Inflammatory macrophage (primary cell): ENCODE measurements around the gene PACS1.
"Not testable (repeated sequence)": the region's sequence is repeated elsewhere in the genome, so short reads cannot be mapped to it uniquely, and the experiment has no call there.

Experiments used
- DNase-seq, 2 donors: peaks; one replicate each; pipeline ENCODE4 v3.0.0-alpha.2; 2020 to 2022

Gene PACS1

DNA sequence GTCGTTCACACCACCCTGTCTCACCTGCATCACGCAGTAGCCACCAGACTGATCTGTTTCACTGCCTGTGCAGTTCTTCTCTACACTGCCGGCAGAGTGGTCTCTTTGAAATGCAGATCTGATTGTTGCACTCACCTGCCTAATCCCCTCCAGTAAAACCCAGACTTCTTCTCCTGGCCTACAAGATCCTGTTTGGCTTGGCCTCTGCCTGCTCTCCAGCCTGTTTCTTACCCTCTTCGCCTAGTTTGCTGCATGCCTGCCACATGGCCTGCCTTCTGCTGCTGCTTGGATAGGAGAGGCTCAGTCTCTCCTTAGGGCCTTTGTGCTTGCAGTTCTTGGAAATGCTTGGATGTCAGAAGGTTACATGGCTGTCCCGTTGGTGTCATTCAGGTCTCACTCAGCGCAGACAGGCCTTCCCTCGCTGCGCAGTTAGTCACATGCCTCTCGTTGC lies 42.0 kb downstream of the PACS1 start:
- DNase-seq: peak in 1 of 2 donors; percentile 30

DNA sequence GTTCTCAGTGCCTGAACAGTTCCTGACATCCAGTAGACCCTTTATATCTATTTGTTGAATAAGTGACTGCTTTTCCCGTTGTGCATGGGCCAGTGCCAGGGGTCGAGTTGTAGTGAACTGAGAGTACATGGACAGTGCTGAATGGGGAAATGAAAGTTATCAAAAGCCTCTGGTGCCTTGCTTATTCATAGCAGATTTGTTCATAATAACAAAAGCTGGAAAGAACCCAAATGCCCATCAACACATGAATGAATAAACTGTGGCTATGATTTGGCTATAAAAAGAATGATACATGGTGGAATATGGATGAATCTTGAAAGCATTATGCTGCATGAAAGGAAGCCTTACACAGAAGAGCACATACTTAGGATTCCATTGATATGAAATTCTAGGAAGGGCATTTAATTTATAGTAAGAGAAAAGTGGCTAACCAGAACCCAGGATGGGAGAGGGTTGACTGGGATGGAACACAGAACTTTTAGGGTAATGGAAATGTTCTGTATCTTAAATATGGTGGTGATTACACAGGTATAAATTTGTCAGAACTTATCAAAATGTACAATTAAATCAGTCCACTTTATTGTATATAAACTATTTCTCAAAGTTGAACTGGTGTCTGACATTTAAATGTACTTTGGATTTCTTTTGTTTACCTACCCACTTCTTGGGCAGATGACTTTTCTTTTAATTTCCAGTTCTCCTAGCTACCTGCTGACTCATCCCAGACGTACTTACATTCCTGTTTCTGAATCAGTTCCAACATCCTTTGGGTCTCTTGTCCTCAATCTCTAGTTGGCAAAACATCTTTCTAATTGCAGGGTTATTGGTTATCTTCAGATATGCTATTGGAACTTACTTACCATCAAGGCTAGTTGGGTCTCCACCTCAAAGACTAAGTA lies 42.8 kb downstream of the PACS1 start:
- peak; percentile 53 to 61 for DNase-seq

DNA sequence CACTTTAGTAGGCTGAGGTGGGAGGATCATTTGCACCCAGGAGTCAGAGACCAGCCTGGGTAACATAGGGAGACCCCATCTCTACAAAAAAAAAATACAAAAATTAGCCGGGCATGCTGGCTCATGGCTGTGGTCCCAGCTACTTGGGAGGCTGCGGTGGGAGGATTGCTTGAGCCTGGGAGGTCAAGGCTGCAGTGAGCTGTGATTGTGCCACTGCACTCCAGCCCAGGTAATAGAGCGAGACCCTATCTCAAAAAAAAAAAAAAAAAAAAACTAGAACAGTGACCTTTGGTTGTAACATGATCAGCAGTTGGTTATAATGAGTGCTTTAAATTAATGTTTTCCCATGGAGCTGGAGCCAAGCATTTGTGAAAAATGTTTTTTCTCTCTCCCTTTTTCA lies 44.9 kb downstream of the PACS1 start:
- not testable (repeated sequence) for DNase-seq

DNA sequence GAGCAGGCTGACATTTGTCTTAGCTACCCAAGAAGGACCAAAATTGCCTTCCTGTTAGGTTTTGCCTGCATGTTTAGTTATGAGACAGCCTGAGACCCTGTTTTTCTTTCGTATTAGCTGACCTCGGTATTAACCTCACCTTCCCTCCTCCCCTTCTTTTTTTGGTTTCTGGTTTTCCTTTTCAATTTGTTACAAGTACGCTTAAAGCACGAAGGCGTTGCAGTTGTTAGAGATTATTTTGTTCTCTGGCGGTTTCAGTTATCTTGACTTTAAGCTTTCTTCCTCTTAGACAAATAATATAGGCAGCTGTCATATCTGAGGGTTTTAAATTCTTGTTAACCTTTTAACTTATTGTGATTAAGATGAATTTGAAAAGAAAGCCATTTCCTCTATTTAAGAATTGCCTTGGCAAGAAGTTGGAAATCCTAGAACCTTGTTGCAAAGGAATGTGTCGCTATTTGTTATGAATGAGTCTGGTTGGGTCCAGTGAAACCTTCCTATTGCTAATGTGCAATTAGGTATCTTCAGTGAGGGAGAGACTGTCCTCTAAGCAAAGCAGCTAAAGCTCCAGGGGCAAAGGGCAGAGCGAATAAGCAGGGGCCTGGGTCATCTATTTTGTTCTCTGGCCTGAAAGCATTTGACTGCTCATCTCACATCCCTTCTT lies 45.7 kb downstream of the PACS1 start:
- DNase-seq: no peak

DNA sequence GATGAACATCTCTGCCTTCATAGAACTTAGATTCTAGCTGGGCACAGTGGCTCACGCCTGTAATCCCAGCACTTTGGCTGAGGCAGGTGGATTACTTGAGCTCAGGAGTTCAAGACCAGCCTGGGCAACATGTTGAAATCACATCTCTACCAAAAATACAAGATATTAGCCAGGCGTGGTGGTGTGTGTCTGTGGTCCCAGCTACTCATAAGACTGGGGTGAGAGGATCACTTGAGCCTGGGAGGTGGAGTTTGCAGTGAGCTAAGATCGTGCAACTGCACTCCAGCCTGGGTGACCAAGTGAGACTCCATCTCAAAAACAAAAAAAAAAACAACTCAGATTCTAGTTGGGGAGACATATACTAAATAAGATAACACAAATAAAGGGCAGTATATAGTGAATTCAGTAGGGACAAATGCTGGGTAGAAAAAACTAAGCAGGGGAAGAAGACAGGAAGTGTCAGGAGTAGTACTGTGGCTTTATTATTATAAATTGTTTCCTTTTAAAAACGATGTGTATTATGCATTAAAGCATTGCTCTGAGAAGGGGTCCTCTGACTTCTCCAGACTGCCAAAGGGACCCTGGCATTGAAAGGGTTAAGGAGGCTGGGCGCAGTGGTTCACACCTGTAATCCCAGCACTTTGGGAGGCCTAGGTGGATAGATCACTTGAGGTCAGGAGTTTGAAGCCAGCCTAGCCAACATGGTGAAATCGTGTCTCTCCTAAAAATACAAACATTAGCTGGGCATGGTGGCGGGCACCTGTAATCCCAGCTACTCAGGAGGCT lies 46.7 kb downstream of the PACS1 start:
- no peak for DNase-seq

DNA sequence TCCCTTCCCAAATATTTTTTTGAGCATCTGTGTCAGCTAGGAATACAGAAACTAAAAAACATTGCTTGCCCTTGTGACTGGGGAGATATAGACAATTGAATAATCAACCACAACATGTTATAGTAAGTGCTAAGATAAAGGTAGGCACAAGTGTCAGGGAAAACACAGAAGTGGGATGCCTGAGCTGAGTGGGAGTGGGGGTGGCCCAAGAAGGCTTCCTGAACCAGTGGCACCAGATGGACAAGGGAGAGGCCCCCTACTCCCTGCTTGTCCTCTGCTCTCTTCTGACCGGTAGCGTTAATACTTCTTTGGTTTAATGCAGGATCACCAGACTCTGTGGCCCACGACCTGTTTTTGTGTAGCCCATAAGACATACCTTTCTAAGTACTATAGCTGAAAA lies 48.8 kb downstream of the PACS1 start:
- no peak for DNase-seq

DNA sequence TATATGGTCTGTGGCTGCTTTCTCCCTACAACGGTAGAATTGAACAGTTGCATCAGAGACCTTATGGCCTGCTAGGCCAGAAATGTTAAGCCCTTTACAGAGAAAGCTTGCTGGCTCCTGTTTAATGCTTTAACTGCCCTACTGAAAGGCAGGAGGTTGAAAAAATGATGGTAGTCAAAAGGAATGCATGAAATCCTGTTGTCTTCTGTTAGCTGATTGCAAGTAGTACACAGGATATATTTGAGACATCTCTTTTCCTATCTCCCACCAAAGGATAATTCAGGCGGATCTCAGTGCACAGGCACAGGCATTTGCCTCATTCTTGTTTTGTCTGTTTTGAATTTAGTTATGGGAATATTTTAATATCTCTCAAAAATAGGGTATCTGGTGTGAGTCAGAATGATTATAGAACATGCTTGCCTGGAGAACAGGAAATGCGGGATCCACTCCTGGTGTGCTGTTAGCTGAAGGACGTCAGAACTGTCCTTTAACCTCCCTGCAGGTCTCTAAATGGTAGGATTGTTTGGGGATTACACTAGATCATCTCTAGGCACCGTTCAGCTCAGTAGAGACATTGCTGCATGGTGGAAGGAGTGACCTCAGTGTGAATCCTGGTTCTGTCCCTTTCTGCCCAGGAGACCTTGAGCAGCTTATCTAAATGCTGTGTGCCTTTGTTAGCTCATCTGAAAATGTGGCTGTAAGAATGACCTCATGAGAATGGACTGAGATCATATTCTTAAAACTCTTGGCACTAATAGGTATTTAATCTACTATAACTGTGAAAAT lies 49.5 kb downstream of the PACS1 start:
- no peak for DNase-seq

DNA sequence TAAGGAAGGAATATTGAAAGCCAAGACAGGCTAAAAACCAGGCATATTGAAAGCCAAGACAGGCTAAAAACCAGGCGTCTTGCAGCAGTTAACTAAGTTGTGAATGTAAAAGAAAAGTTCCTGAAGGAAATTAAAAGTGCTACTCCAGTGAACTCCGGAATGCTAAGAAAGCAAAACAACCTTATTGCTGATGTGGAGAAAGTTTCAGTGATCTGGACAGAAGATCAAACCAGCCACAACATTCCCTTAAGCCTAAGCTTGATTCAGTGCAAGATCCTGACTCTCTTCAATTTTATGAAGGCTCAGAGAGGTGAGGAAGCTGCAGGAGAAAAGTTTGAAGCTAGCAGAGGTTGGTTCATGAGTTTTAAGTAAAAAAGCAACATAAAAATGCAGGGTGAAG lies 51.4 kb downstream of the PACS1 start:
- no peak for DNase-seq

DNA sequence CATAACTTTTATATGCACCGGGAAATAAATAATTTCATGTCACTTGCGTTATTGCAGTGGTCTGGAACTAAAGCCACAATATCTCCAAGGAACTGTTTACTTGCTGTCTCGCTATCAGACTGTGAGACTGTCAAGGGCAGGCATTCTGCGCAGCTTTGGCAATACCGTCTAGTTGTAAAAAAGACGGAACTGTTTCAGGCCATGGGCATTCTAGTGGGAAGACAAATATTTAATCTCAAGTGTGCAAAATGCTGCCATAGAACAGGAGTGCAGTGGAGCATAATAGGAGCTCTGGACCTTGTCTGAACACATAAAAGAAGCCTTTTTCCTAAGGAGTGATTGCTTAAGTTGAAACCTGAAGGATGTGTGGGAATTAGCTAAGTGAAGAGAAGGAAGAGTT lies 53.8 kb downstream of the PACS1 start:
- no peak for DNase-seq

DNA sequence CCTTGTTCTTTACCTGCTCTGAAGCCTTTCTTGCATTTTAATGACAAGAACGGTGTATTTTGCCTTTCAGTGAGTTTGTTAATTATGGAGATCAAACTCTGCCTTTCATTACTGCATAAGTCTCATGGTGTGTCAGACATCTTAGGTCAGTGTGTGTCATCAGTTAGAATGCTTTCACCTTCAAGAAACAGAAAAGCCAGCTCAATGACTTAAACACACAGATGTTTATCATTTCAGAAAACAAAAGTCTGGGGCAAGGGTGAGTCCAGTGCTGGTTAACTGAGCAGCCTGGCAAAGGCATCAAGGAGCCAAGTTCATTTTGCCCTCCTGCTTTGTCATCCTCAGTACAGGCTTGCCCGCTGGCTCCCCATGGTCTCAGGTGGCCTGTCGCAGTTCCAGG lies 54.5 kb downstream of the PACS1 start:
- DNase-seq: no peak

DNA sequence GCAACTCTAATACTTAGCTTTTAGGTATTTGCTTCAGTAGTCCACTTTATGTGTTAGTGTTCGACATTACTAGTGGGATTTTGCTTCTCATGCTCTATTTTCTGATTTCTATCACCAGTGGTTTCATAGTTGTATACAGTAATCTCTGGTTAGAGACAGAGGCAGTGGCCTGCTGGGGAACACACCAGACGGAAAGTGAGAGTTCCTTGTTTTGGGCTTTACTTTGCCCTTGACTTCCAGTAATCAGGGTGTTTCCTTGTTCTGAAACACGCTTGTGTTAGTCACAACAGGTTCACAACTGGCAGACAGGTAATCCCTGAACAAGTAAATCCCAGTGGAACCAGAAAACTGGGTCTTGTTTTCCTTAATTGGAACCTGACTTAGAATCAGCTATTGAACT lies 56.0 kb downstream of the PACS1 start:
- peak; percentile 65 to 69 for DNase-seq

DNA sequence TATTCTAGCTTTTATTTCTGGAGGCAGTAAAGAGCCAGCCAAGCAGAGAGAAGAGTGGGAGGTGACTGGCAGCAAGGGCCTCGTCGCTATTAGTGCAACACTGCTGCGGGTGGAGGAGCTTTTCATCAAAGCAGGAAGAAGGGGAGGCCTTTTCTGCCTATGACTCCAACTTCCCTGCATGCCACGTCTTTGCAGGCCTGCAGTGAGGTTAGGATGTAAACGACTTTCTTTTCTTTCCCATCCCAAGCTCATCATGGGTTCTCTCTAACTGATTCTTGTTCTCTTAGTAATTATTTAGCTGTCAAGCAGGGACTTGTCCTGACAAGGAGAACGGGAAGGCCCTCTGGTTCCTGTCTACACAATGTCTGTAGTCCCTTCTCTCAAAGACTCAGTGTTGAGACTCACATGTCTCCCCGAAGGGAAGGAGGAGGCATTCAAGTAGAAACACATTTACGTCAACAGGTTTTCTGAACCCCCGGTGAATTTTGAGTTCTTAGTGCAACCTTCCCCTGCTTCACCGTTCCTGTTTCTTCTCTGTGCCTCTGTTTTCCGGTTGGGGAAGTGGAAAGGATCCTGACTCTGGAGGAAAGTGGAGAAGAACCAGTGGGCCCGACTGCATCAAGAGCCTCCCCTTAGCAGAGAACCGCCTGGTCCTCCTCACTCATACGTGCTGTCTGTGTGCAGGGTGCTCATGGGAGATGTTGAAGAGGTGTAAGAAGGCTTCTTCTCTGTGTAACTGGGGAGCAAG lies 56.9 kb downstream of the PACS1 start:
- DNase-seq: peak; percentile 85 to 89

DNA sequence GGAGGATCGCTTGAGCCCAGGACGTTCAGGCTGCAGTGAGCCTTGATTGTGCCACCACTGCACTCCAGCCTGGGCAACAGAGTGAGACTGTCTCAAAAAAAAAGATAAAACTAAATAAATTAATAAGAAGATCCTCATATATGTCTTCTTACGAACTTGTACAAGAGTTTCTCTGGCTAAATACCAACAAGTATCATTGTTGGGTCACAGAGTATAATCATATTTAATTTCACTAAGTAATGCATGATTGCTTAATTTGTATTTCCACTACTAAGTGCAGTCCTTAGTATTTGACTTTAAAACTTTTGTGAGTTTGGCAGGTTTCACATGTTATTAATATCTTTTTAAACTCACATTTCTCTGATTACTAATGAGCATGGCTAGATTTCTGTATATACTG lies 60.9 kb downstream of the PACS1 start:
- DNase-seq: no peak

DNA sequence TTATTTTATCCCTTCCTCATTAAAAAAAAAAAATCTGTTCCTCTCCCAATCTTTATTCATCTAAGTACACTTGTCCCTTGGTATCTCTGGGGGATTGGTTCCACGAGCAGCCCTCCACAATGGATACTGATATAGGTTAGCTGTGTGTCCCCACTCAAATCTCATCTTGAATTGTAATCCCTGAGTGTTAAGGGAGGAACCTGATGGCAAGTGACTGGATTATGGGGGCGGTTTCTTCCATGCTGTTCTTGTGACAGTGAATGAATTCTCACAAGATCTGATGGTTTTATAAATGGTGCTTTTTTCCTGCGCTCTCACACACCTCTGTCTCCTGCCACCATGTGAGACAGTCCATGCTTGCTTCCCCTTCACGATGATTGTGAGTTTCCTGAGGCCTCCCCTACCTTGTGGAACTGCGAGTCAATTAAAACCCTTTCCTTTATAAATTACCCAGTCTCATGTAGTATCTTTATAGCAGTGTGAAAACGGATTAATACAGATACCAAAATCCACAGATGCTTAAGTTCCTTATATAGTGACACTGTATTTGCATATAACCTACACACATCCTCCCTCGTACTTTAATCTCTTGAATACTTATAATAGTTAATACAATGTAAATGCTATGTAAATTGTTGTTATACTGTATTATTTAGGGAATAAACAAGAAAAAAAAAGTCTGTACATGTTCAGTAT lies 62.0 kb downstream of the PACS1 start:
- peak in 1 of 2 donors; percentile 32 for DNase-seq

DNA sequence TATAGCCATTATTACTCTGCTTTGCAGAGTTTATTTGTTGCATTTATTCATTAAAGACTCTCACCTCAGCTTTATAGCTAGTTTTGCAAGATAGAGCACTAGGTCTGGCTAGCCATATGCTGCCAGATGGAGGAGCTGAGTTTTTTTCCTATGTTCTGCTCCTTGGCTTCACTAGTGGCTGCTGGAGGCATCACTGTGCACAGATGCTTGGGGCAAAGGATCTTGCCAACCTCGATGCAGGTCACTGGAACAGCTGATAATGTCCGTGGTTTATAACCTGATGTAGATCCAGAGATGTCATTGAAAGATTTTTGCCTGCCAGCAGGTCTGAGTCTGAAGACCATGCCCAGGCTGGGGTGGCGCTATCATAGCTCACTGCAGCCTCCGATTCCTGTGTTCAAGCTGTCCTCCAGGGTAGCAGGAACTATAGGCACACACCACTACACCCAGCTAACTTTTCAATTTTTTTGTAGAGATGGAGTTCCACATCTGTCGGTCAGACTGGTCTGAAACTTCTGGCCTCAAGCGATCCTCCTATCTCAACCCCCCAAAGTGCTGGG lies 63.2 kb downstream of the PACS1 start:
- DNase-seq: no peak

DNA sequence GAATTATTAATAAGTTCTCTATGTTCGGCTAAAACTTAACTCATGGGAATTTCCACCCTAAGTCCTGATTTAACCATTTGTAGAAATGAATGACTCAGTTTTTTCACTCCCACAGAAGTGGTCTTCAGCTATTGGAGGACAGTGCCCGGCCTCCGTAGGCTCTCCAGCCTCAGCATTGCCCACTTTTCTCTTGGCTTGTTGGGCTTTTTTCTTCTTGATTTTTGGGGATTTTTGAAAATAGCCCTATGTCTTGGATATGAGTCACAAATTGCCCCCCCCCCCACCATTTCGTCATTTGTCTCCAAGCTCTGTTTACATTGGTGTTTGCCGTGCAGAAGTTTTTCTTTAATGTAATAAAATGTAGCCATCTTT lies 66.7 kb downstream of the PACS1 start:
- DNase-seq: no peak

DNA sequence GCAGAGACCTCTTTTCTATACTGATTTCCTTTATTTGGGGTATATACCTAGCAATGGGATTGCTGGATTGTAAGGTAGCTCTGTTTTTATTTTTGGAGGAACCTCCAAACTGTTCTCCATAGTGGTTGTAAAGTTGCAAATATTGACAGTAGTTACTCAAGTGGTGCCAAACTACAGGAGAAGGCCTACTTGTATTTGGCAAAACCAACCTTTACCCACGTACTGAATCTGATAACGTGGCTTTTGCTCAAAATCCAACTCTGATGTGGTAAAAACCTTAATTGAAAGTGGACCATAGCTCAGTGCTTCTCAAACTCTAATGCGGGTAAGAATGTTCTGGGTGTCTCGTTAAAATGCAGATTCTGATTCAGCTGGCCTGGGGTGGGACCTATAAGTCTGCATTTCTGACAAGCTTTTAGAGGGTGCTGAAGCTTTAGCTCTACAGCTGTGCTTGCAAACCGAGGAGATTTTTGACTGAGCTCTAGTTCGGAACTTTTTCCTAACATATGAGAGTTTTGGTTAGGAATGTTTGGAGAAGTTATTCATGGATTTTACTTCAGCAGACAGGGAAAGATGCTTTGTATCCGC lies 69.8 kb downstream of the PACS1 start:
- no peak for DNase-seq

DNA sequence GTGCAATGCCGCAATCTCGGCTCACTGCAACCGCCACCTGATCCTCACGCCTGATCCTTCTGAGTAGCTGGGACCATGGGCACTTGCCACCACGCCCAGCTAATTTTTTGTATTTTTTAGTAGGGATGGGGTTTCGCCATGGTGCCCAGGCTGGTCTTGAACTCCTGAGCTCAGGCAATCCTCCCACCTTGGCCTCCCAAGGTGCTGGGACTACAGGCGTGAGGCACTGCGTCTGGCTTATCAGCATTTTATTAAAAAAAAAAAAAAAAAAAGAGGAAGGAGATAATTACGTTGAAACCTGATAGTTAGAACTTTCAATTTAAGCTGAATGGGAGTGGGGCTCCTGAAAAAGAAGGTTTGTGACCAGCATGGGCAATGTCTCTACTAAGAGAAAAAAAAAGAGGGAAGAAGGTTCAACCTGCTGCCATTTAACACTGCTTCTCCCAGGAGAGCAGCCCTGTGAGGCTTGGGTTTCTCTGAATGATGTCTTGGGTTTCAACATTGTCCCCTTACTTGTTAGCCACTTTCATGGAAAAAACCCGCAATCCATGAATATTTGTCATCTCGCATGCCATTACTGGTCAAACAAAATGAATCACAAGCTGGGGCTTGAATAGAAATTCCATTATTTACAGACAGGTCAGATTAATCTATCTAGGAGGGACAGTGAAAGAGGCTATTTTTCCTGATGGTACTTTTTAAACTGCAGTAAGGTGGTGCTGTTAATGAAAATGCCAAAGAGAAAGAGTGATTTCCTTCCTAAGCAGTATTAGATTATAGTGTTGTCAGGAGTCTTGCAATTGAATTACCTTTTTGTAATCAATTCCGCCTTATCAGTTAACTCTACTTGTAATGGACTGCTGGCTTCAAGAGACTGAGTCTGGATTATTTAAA lies 72.5 kb downstream of the PACS1 start:
- no peak for DNase-seq

DNA sequence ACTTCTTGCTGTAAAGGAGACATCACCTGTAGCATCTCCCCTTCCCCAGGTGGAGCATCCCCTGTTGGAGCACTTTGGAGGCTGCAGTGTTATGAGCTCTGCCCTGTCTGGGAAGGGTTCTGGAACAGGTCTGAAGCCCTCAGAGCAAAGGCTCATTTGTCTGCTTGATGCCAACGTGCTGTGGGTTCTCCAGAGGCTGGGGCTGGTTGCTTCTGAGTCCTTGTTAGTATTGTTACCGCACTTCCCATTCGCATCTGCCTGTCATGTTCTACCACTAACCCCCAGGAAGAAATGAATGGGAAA lies 73.1 kb downstream of the PACS1 start:
- DNase-seq: no peak
